Measurements from ENCODE around the gene FAM120B.

- TF ChIP-seq POLR2AphosphoS5 (IDR thresholded peaks at IDR 0.05; ENCODE audit: low read depth, low read length) = no peak
- no peak for TF ChIP-seq POLR2A (IDR thresholded peaks at IDR 0.05; ENCODE audit: low read depth, low read length)
These were observed 143.5 kb downstream of the FAM120B start for GRCh38 chr6:170449835-170450753.

Measured in GM12892 (cell line).